Muscle of arm (tissue), 12 donors: ENCODE results near the gene CCDC116. TPM values are rescaled to one million over a fixed set of nuclear protein-coding genes. Genes with fewer than 3 reads are reported as not detected.
"Not testable (repeated sequence)": the region's sequence is repeated elsewhere in the genome, so short reads cannot be mapped to it uniquely, and the experiment has no call there.

ENCODE experiments used
- DNase-seq: peaks from one replicate; pipeline ENCODE4 v3.0.0-alpha.2; 2013
- polyA plus RNA-seq, 12 donors: library from polyadenylated mRNA; unstranded; fragments of 120-200 nt; gene quantifications; one replicate each; pipeline ENCODE4 v1.2.1, GENCODE V29; 2013; ENCODE audit not compliant: insufficient read length in 12 of 12

CCDC116 gene
- polyA plus RNA-seq, 12 donors, result 0.12 to 0.94 (median 0.45) TPM; not detected in 2

DNA sequence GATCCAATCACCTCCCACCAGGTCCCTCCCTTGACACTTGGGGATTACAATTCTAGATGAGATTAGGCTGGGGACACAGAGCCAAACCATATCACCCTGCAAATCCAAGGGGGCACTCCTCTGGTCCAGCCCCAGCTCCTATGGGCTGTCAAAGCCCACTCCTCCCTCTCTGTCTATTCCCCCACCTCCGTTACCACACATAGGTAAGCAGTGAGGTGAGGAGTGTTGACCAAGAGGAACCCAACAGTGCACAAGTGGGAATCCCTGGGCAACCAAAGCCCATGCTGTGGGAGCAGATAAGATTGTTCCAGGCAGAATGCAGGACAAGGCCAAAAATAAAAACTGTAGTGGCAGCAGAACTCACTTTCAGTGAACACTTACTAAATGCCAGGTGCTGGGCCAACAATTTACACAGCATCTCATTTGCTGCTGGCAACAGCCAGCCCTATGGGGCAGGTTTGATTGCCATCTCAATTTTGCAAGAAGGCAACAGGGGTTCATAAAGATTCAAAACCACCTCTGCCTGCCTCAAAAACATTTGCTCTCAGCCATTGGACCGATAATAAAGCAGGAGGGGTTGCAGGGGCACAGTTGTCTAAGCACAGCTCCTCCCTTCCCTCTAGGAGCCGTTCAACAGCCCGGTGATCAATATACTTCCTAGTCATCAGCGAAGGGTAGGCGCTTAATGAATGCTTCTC is 18.4 kb downstream of the CCDC116 start:
- no peak for DNase-seq

DNA sequence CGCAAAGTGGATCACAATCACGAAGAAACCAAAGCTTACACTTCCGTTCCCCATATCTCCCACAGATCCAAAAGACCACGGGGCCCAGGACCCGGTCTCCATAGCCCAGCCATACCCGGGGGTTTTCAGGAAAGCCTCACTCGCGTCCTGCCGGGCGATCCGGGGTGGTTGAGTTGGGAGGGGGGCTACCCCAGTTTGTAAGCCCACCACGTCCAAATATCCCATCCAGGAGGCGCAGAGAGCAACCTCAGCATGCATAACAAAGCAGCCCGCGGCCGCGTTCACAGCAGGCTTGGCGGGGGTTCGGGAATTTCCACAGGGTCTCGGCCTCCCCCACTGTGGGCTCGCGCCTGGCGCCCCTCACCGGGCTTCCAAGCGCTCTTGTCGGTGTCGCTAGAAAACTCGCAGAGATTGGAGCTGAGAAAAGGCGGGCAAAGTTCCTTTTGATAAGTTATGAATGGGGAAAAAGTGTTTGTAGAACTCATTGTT is 19.0 kb downstream of the CCDC116 start:
- DNase-seq, result no peak

DNA sequence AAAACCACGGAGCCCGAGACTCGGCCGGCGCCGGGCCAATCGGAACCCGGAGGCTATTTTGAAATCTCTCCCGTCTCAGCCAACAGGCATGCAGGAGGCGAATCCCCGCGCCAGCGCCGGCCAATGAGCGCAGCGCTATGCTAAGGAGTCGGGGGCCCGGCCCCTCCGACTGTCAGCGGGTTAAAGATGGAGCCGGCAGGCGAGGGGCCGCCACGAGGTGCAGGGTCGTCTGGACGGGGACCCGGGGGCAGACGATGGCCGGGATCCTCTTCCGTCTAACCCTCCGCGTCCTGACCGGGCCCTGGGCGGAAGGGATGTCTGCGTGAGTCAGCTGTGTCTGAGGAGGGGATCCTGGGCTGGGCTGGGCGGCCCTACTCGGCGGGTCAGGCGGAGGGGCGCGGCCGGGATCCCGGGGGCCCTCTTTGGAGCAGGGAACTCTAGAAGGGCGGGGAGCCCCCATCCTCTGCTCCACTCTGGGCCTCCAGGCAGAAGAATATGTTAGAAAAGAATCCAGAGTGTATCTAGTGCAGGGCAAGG is 19.5 kb downstream of the CCDC116 start:
- DNase-seq, result peak; percentile 90

DNA sequence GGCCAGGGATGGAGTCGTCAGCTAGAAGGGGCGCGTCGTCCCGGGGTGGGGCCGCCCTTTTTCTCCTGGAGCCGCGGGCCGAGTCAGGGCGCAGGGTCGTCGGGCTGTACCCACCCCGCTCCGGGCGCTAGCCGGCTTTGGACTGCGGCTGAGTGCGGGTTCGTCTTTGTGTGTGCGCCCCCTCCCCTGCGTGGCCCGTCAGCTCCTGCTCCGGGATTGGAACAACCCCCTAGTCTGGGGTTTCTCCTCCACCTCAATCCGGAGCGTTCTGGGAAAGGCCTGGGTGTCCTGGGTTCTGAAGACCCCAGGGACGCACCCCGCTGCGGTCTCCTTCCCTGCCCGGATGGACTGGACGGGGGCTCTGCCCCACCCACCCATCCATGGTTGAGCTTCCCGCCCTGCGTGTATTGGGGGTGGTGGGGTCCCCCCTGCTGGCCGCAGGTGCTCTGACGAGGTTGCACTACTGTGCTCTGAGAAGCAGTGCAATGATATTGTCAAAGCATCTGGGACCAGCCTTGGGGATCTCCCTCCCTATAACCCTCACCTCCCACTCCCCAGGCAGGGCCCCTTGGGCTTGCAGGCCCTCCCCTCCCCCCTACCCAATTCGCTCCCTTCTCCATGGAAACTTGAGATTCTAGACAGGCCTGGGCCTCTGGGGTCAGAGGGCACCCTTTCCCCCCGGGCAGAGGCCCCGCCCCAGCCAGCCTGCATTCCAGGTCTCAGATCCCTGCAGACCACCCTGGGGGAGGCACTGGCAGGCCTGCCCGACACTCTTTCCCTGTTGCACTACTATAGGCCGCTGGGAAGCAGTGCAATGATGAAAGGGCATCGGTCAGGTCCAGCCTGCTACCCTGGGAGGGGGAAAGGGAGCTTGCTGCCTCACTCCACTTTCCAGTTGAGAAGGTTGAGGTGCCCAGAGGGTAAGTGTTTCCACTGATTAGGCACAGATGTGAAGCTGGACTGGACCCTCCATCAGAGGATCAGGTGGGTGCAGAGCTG is 20.3 kb downstream of the CCDC116 start:
- no peak for DNase-seq

DNA sequence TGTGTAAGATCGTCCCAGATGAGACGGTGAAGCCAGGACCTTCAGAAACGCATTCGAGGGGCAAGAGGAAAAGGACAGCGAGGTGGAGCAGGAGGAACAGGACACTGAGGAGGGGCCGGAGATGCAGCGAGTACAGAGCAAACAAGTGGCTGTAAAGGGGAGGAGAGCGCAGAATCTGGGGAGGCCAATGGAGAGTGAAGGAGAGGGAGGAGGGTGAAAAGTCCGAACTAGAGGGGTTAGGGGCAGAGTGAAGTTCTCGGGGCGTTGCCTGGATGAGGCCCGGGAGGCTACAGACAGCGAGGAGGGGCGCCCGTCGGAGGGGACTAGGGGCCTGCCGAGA is 24.4 kb downstream of the CCDC116 start:
- no peak for DNase-seq

DNA sequence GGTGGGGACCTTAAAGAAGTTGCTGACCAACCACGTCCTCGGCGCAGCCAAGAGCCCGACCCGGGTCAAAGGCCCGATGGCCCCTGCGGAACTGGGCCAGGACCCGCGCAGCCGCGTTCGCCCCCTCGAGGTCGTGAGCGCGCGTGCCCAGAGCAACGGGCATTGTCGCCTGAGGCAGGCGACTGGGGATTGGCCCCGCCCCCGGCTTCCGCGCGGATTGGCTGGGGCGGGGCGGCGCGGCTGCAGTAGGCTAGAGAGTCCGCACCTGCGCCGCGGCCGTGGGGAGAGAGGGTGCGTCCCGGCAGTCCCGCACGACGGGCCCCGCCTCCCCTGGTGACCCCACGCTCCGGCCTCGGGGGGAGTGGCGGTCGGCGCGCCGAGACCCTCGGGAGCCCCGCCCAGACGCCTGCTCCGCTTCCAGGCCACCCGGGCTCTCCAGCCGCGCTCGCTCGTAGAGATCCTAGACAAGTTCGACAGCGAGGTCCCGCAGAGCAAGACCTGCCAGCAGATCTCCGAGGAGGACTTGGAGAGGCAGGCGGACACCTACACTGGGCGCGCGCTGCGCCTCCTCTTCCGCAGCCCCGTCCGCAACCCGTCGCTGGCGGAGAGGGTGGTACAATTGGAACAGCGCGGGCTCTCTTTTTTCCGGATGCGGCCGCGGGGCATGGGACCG is 24.9 kb downstream of the CCDC116 start:
- DNase-seq, result no peak

DNA sequence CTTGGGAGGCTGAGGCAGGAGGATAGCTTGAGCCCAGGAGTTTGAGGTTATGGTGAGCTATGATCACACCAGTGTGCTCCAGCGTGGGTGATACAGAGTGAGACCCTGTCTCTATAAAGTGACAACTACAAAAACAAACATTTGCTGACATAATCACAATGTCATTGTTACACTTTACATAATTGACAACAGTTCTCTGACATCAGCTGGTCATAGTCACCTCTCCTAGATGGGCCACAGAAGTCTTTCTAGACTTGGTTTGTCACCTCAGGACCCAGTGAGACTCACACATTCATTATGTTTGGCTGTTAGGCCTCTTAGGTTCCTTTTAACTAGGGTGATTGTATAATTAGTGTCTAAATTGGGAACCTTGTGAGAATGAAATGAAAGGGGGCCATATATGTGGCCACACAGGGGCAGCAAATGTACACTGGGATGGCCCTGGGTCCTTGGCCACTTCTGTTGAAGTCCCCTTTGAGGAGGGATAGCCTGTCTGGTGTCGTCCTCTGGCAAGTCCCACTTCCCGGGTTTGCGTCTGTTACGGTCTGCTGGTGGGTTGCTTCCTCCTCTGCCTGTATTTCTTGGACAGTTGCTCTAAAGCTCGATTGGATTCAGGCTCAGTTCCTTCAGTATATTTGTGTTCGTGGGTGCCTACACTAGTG is 27.4 kb downstream of the CCDC116 start:
- DNase-seq, result no peak

DNA sequence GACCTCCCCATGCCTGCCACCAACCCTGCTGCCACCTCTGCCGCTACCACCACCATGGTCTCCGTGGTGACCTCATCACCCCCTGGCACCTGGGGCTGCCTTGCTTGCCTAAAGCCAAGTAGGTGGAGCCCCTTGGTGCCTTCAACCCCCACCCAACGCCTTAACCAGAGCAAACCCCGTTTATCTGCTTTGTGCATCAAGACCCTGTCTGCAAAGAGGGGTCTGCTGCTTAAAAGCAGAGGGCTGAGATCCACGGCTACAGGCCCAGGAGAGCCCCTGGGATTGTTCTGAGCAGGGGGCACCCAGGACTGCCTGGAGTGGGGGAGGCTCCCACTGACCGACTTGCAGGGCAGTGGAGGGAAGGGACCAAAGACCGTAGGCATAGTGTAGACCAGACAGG is 28.3 kb downstream of the CCDC116 start:
- no peak for DNase-seq

DNA sequence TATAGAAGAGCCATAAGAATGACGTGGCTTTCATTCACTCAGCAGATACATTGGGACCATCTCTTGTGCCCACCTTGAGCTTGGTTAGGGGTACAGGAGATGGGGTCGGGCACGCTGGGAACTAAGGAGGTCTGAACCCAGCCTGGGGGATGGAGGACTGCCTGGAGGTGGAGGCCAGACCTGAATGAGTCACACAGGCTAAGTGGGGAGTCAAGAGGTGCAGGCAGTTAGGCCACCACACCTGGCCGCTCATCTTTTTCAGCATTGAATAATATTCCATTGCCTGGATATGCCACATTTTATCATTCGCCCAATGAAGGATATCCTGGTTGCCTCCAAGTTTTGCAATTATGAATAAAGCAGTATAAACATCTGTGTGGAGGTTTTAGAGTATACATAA is 29.4 kb downstream of the CCDC116 start:
- no peak for DNase-seq

DNA sequence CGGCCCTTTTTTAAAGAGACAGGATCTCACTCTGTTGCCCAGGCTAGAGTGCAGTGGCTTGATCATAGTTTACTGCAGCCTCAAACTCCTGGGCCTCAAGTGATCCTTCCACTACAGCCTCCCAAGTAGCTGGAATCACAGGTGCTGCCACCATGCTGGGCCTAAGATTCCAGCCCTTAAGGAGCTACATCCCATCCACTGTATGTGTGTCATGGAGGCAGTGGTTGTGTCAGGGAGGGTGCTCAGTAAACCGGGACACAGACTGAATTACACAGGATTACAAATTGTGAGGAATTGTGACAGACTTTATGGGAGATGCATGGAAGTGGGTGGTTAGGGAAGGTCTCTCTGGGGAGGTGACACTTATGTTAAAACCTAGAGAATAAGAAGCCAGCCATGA is 31.2 kb downstream of the CCDC116 start:
- DNase-seq, result no peak

DNA sequence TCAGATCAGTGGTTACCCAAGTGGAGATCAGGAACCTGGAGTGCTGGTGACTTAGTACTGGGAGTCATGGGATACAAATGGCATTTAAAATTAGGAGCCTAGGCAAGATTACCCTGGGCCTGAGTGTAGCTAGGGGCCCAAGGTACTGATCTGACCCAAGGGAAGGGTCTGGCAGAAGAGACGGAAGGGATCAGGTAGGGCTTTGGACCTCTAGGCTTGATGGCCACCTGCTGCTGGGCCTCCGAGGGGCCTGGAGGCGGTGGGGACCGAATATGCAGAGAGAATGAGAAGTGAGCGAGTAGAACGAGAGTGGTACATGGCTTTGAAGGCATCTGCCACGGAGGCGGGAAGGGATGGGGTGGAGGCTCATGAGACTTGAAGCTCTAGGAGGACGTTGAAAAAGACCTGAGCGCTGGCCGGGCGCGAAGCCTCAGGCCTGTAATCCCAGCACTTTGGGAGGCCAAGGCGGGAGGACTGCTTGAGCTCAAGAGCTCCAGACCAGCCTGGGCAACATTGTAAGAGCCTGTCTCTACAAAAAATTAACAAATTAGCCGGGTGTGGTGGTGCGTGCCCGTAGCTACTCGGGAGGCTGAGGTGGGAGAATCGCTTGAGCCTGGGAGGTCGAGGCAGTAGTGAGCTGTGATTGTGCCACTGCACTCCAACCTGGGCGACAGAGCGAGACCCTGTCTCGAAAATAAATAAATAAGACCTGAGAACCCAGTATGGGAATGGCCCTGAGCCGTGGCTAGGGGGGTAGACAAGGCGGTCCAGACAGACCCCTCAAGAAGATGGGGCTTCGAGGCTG is 32.7 kb downstream of the CCDC116 start:
- DNase-seq, result no peak

DNA sequence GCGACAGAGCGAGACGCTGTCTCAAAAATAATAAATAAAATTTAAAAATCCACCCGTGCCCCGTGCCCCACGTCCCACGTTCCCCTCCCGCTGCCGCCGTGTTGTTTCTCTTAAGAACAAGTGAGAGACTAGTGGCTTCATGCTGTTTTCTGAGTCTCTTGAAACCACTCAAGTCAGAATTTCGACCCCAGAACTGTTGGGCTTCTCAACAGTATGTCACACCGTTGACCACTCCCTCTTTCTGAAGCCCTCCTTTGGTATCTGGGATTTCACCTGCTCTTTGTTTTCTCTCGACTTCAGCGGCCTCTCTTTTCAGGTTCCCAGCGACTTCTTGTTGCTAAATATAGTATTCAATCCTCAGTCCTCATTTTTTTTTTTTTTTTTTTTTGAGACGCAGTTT is 34.2 kb downstream of the CCDC116 start:
- DNase-seq, result no peak

DNA sequence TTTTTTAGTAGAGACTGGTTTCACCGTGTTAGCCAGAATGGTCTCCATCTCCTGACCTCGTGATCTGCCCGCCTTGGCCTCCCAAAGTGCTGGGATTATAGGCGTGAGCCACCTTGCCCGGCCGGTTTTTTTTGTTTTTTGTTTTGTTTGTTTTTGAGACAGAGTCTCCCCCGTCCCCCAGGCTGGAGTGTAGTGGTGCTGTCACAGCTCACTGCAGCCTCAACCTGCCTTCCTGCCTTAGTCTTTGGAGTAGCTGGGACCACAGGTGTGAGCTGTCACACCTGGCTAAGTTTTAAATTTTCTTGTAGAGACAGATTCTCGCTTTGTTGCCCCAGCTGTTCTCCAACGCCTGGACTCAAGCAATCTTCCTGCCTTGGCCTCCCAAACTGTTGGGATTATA is 36.5 kb downstream of the CCDC116 start:
- no peak for DNase-seq

DNA sequence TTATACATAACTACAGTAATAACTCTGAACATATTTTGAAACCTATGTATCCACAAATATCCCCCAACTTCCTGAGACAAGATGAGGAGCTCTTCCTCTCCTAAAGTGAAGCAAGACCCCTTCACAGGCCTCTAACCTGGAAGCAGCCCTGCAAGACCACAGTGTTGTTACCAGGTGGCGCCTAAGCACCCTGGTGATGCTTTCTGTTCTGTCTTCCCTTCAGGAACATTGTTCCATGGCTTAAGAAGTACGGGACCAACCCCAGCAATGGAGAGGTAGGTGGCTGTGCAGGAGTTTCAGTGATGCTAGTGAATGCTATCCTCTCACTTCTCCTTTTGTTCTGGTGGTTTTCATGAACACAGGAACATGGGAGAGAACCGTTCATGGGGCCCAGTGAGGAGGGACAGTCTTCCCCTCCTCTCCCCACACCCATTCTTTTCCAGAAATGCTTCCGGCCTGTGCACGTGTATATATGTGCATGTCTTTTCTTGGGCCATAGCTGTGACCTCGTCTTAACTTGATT is 39.6 kb downstream of the CCDC116 start:
- no peak for DNase-seq

DNA sequence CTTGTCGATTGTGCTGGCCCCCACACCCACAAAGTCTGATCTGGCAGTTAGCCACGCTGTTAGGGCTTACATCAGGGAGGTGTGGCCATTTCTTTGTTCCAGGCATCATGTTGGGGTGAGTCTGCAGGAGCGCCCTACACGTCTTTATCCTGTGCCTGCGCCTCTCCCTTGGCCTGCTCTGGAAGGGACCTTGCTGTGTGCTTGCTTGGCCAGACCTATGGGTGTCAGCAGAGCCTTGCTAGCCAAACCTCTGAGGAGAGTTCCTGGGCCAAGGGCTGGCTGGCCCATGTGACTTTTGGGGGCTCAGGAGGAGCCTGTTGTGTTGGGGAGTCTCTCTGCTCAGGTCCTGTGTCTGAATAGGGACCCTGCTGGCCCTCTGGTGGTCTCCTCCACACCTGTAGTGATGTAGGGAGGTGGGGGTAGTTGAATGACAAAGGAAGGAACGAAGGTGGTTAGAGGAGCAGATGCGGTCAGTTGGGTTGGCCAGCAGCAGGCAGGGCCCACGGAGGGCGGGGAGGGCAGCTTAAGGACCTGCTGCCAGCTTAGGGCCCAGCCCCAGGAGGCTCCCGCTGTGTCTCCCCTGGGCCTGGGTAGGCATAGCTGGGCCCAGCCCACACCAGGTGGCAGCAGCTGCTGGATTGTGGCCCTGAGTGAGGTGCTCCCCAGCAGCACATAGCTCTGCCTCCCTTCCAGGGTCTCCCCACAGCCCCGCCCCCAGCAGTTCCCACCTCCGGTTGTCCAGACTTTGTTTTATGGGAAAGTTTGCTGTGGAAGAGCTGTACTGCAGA is 41.2 kb downstream of the CCDC116 start:
- no peak for DNase-seq

DNA sequence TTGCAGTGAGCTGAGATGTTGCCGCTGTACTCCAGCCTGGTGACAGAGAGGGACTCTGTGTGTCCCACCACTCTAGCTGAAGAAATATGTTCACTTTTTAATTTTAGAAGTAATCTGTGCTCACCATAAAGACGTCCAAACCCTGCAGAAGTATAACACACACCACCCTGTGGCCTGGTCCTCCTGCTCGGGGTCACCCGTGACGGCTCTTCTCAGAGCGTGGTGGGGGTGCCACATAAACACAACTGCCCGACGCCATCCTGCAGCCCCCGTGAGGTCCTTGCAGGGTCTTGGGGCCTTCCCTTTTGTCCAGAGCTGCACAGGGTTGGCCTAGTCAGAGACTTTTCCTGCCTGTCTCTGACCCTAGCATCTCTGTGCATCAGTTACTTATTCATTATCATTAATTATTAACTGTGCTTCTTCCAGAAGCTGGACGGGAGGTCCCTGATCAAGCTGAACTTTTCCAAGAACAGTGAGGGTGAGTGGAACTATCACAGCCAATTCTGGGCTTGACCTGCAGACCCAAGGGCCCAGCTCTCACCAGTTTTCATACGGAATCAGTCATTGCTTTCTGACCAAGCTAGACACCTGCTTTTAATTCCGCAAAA is 42.2 kb downstream of the CCDC116 start:
- no peak for DNase-seq

DNA sequence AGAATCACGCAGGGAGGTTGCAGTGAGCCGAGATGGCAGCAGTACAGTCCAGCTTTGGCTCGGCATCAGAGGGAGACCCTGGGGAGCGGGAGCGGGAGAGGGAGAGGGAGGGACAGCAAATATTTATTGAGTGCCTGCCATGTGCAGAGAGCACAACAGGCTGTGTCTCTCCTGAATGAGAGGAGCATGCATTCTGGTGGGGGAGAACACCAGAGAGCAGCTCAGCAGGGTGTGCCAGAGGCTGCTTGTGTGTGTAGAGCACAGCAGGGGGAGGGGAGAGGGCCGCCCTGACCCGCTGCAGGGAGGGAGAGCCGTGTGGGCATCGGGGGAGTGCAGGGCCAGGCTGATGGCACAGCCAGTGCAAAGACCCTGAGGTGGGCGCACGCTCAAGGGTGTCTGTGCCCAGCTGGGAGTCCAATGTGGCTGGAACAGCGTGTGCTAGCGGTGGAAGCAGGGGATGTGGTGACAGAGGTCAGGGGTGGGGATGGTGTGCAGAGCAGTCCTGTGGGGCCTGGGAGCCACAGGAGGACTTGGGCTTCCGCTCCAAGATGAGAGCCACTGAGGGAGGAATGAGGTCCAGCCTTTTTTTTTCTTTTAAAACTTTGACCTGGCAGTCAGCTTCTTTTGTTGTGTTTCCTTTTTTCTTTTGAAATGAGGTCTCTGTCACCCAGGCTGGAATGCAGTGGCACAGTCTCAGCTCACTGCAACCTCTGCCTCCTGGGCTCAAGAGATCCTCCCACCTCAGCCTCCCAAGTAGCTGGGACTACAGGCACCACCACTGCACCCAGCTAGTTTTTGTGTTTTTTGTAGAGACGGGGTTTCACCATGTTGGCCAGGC is 45.3 kb downstream of the CCDC116 start:
- DNase-seq, result no peak

DNA sequence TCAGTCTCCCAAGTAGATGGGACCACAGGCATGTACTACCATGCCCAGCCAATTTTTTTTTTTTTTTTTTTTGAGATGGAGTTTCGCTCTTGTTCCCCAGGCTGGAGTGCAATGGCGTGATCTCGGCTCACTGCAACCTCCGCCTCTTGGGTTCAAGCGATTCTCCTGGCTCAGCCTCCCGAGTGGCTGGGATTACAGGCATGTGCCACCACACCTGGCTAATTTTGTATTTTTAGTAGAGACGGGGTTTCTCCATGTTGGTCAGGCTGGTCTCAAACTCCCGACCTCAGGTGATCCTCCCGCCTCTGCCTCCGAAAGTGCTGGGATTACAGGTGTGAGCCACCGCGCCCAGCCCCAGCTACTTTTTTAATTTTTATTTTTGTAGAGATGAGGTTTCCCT is 46.3 kb downstream of the CCDC116 start:
- not testable (repeated sequence) for DNase-seq
